HG02840 (cell line): Measurements from ENCODE around the gene MADCAM1.
A peak's percentile ranks its signal among the peaks of the same experiment; 100 is the strongest.

ENCODE experiments used
- ATAC-seq: cut with Tn5 transposase; IDR thresholded peaks from one replicate; pipeline ENCODE4 v1.9.1; 2021; ENCODE audit warnings: mild to moderate bottlenecking, moderate library complexity, moderate number of reproducible peaks; ENCODE audit not compliant: unreplicated experiment, low FRiP score

MADCAM1 gene

GRCh38 chr19:530134-531008 lies 34.1 kb downstream of the MADCAM1 start:
- ATAC-seq = no peak

GRCh38 chr19:531009-531752 lies 34.9 kb downstream of the MADCAM1 start:
- ATAC-seq = peak; percentile 59

- peak; percentile 50 for ATAC-seq
These were observed 35.7 kb downstream of the MADCAM1 start, which contains the start of gene CDC34 for GRCh38 chr19:531753-532560. Gene CDC34 (plus strand): TSS chr19:531760. CDS start chr19:531932, 172 bp downstream.

- ATAC-seq = no peak
These were observed 36.5 kb downstream of the MADCAM1 start for GRCh38 chr19:532561-533363.

GRCh38 chr19:533364-534058 lies 37.2 kb downstream of the MADCAM1 start:
- no peak for ATAC-seq

- no peak for ATAC-seq
These were observed 37.8 kb downstream of the MADCAM1 start for GRCh38 chr19:534088-534487.

- ATAC-seq = no peak
These were observed 38.9 kb downstream of the MADCAM1 start for GRCh38 chr19:535017-535835.

- ATAC-seq = no peak
These were observed 40.0 kb downstream of the MADCAM1 start for GRCh38 chr19:536031-536880.

- no peak for ATAC-seq
These were observed 40.7 kb downstream of the MADCAM1 start for GRCh38 chr19:536881-537404.

- no peak for ATAC-seq
These were observed 42.5 kb downstream of the MADCAM1 start for GRCh38 chr19:538641-539428.

- no peak for ATAC-seq
These were observed 43.2 kb downstream of the MADCAM1 start for GRCh38 chr19:539429-540030.

- ATAC-seq = no peak
These were observed 44.8 kb downstream of the MADCAM1 start for GRCh38 chr19:540867-541637.

GRCh38 chr19:541699-542098 lies 45.4 kb downstream of the MADCAM1 start:
- ATAC-seq = no peak

GRCh38 chr19:542173-542866 lies 46.0 kb downstream of the MADCAM1 start:
- ATAC-seq = no peak
